B cell (primary cell): ENCODE measurements around the gene FAF1. TPM values are rescaled to one million over a fixed set of nuclear protein-coding genes. Genes with fewer than 3 reads are reported as not detected.

Source experiments
- ATAC-seq: fragments of 200-7000 bp; cut with Tn5 transposase; one replicate; pipeline ENCODE4 v1.10.0; 2021; ENCODE audit warnings: low read depth, mild to moderate bottlenecking, moderate number of reproducible peaks, moderate library complexity
- CTCF ChIA-PET: fragments of 350-600 bp; sonication (Branson Sonifier 250); formaldehyde crosslinking; loops from one replicate; lab custom pipeline; 2021; ENCODE audit warnings: antibody characterized with exemption, inconsistent platforms; lab: Charles Lee
- POLR2A ChIA-PET: fragments of 350-600 bp; sonication (Branson Sonifier 250); formaldehyde crosslinking; loops from one replicate; lab custom pipeline; 2021; ENCODE audit warnings: antibody characterized with exemption; lab: Charles Lee
- DNase-seq: peaks from one replicate; pipeline ENCODE4 v3.0.0; 2013
- H2AFZ ChIP-seq: 2 replicates; pipeline ENCODE4 v1.6.1; 2012; ENCODE audit warnings: mild to moderate bottlenecking, low read depth, low read length; ENCODE audit not compliant: insufficient read depth, poor library complexity, severe bottlenecking
- H3K27ac ChIP-seq, 2 donors: 1 replicate in 1 of 2; 2 replicates in 1 of 2; pipeline ENCODE4 v1.5.1; 2012 to 2013; ENCODE audit warnings: low read length in 2 of 2, mild to moderate bottlenecking in 2 of 2, moderate library complexity in 1 of 2
- H3K27me3 ChIP-seq, 4 experiments: fragments of 200-600 bp in 1 of 4; sonication (generic) in 1 of 4; replicated peaks in 1 of 4; 1 replicate in 2 of 4; 2 replicates in 2 of 4; pipeline versions ENCODE4 v1.6.1 to v1.7.0; 2013 to 2016; ENCODE audit warnings: low read length in 3 of 4, mild to moderate bottlenecking in 2 of 4, mixed read lengths in 1 of 4, moderate library complexity in 1 of 4; ENCODE audit not compliant: insufficient read depth in 4 of 4, control insufficient read depth in 3 of 4; ENCODE audit errors: control extremely low read depth in 1 of 4
- H3K36me3 ChIP-seq, 2 experiments: replicated peaks in 1 of 2; 1 replicate in 1 of 2; 2 replicates in 1 of 2; pipeline versions ENCODE4 v1.6.1 to v1.7.1; 2013; ENCODE audit warnings: low read length in 1 of 2; ENCODE audit not compliant: insufficient read depth in 2 of 2, control insufficient read depth in 1 of 2; ENCODE audit errors: control extremely low read depth in 1 of 2, extremely low read depth in 1 of 2
- H3K4me1 ChIP-seq, 2 donors: fragments of 200-600 bp in 1 of 2; sonication (generic) in 1 of 2; 1 replicate in 1 of 2; 2 replicates in 1 of 2; pipeline versions ENCODE4 v1.5.1 to v1.6.1; 2013 to 2017; ENCODE audit warnings: low read length in 2 of 2; ENCODE audit not compliant: control insufficient read depth in 2 of 2, insufficient read depth in 2 of 2
- H3K4me2 ChIP-seq: replicated peaks from 2 replicates; pipeline ENCODE3; 2012; ENCODE audit warnings: mild to moderate bottlenecking, low read depth, low read length; ENCODE audit not compliant: poor library complexity, severe bottlenecking
- H3K4me3 ChIP-seq, 5 experiments: fragments of 200-600 bp in 1 of 5; sonication (generic) in 1 of 5; 1 replicate in 3 of 5; 2 replicates in 2 of 5; pipeline versions ENCODE4 v1.5.1 to v1.7.0; 2011 to 2016; ENCODE audit warnings: low read length in 4 of 5, mild to moderate bottlenecking in 4 of 5, low read depth in 2 of 5, control low read depth in 1 of 5, moderate library complexity in 1 of 5; ENCODE audit not compliant: insufficient read depth in 1 of 5; ENCODE audit errors: control extremely low read depth in 1 of 5, extremely low read depth in 1 of 5
- H3K79me2 ChIP-seq: fragments of 200-600 bp; sonication (generic); one replicate; pipeline ENCODE4 v1.6.0; 2016; ENCODE audit warnings: low read length; ENCODE audit not compliant: control insufficient read depth, insufficient read depth
- H3K9ac ChIP-seq: fragments of 200-600 bp; sonication (generic); 2 replicates; pipeline ENCODE4 v1.6.1; 2017; ENCODE audit warnings: mild to moderate bottlenecking, low read length, moderate library complexity
- H3K9me3 ChIP-seq, 3 donors: one replicate each; pipeline versions ENCODE4 v1.6.1 to v1.7.1; 2013; ENCODE audit warnings: low read length in 2 of 3; ENCODE audit not compliant: control insufficient read depth in 2 of 3, insufficient read depth in 1 of 3; ENCODE audit errors: control extremely low read depth in 1 of 3
- H4K20me1 ChIP-seq: 2 replicates; pipeline ENCODE4 v1.6.0; 2012; ENCODE audit warnings: mild to moderate bottlenecking, low read length; ENCODE audit not compliant: insufficient read depth, control insufficient read depth, poor library complexity, severe bottlenecking
- H3K27ac Mint-ChIP-seq: one replicate; pipeline ENCODE4 v1.8.0; 2021; ENCODE audit warnings: mixed read lengths
- H3K27me3 Mint-ChIP-seq: one replicate; pipeline ENCODE4 v1.8.0; 2021; ENCODE audit warnings: mixed read lengths
- H3K4me1 Mint-ChIP-seq: one replicate; pipeline ENCODE4 v1.8.0; 2021; ENCODE audit warnings: mixed read lengths
- H3K4me3 Mint-ChIP-seq: one replicate; pipeline ENCODE4 v1.8.0; 2021; ENCODE audit warnings: mixed read lengths
- H3K9me3 Mint-ChIP-seq: one replicate; pipeline ENCODE4 v1.8.0; 2022; ENCODE audit warnings: mixed read lengths; ENCODE audit not compliant: insufficient read depth
- EZH2 ChIP-seq: IDR thresholded peaks from 2 replicates; pipeline ENCODE4 v1.6.1; 2012; ENCODE audit warnings: borderline replicate concordance, low read depth, mild to moderate bottlenecking, moderate library complexity, low read length; ENCODE audit not compliant: insufficient read depth, poor library complexity, severe bottlenecking
- WGBS: methylation state at CpG from one replicate; pipeline ENCODE4 v1.1.5; 2013; ENCODE audit warnings: missing lambda C conversion rate; ENCODE audit not compliant: insufficient coverage; 5-methylcytosine and 5-hydroxymethylcytosine counted together
- intact Hi-C: fragments of 100-400 bp; cut with micrococcal nuclease; formaldehyde crosslinking; loops from one replicate; pipeline ENCODE4 v1.10.0; 2022
- polyA plus RNA-seq: library from polyadenylated mRNA; depleted of rRNA; stranded (reverse); fragments of >200 nt; gene quantifications from 2 replicates; pipeline ENCODE4 v1.2.3, GENCODE V29; 2012
- total RNA-seq, 2 donors: library from RNA; stranded (reverse); fragments of 120-200 nt in 1 of 2; gene quantifications; 1 replicate in 1 of 2; 2 replicates in 1 of 2; pipeline versions ENCODE4 v1.2.3 to v1.2.4, GENCODE V29; 2013 to 2022
- TF ChIP-seq, protein P1 (sequence below): fragments of 200-600 bp; IDR thresholded peaks from one replicate; pipeline ENCODE4 v1.8.0; 2022; ENCODE audit warnings: antibody characterized with exemption, mild to moderate bottlenecking

FAF1 gene
- total and polyA plus RNA-seq, 2 donors (not counting 1 experiment from before 2014, with no cell fraction given), result 10.1 to 58.4 TPM

DNA sequence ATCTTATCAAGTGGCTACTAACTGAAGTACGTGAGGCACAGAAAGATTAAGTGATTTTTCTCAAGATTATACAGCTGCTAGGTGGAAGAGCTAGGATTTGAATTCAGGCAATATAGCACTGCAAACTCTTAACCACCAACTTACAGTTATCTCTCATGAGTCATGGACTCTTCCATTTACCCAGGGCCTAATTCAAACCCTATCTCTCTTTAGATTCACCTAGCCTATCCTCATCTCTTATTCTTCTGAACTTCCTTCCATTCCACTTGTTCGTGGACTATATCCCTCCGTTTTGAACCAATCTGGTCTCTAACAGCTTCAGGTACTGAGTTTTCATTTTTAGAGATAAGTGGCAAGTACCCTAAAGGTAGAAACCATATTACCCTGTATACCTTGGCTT lies 444.0 kb downstream of the FAF1 start:
- no peak overlapping the region for H3K4me3 ChIP-seq
- peaks cover 0 to 8% of the 10 kb centered on the region in 2 experiments for H3K36me3 ChIP-seq
- H3K9me3 ChIP-seq, result peaks cover 0 to 3% (median 0%) of the 10 kb centered on the region in 3 donors
- H3K79me2 ChIP-seq, result no peaks in the 10 kb centered on the region
- no peak overlapping the region for H3K27ac ChIP-seq
- no peak overlapping the region for H3K4me2 ChIP-seq
- no peak for ATAC-seq
- TF ChIP-seq EZH2, result no peak
- TF ChIP-seq, protein P1, sequence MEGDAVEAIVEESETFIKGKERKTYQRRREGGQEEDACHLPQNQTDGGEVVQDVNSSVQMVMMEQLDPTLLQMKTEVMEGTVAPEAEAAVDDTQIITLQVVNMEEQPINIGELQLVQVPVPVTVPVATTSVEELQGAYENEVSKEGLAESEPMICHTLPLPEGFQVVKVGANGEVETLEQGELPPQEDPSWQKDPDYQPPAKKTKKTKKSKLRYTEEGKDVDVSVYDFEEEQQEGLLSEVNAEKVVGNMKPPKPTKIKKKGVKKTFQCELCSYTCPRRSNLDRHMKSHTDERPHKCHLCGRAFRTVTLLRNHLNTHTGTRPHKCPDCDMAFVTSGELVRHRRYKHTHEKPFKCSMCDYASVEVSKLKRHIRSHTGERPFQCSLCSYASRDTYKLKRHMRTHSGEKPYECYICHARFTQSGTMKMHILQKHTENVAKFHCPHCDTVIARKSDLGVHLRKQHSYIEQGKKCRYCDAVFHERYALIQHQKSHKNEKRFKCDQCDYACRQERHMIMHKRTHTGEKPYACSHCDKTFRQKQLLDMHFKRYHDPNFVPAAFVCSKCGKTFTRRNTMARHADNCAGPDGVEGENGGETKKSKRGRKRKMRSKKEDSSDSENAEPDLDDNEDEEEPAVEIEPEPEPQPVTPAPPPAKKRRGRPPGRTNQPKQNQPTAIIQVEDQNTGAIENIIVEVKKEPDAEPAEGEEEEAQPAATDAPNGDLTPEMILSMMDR, result no peak
- H3K27me3 ChIP-seq, result no peaks in the 10 kb centered on the region
- H2AFZ ChIP-seq, result no peak overlapping the region
- POLR2A ChIA-PET, result no interaction called here
- WGBS, result no CpG with 5 or more reads among the region's 3 CpGs
- DNase-seq, result no peak
- H3K9ac ChIP-seq, result no peak overlapping the region
- Mint-ChIP-seq H3K4me3 (no peak overlapping the region), H3K4me1 (no peaks in the 10 kb centered on the region), H3K9me3 (no peaks in the 10 kb centered on the region), H3K27ac (no peak overlapping the region), H3K27me3 (no peaks in the 10 kb centered on the region)
- no peaks in the 10 kb centered on the region for H4K20me1 ChIP-seq
- H3K4me1 ChIP-seq, result no peaks in the 10 kb centered on the region
- CTCF ChIA-PET, result no interaction called here
- intact Hi-C loops, result no loop called here

GRCh38 chr1:50508040-50508586 lies 452.0 kb downstream of the FAF1 start:
- Histone ChIP-seq H3K4me3 (no peak overlapping the region), H3K4me2 (no peak overlapping the region), H3K9me3 (peaks cover 0 to 3% (median 0%) of the 10 kb centered on the region in 3 donors), H3K36me3 (peaks cover 2 to 9% of the 10 kb centered on the region in 2 experiments), H3K27ac (no peak overlapping the region), H3K4me1 (no peaks in the 10 kb centered on the region), H4K20me1 (no peaks in the 10 kb centered on the region), H2AFZ (no peak overlapping the region), H3K9ac (no peak overlapping the region), H3K27me3 (no peaks in the 10 kb centered on the region), H3K79me2 (no peaks in the 10 kb centered on the region)
- intact Hi-C loops, result no loop called here
- H3K27me3 Mint-ChIP-seq, result no peaks in the 10 kb centered on the region
- POLR2A ChIA-PET, result no interaction called here
- no peak overlapping the region for H3K4me3 Mint-ChIP-seq
- TF ChIP-seq, protein P1, result no peak
- no peak for TF ChIP-seq EZH2
- no peak overlapping the region for H3K27ac Mint-ChIP-seq
- no peaks in the 10 kb centered on the region for H3K4me1 Mint-ChIP-seq
- DNase-seq, result no peak
- CTCF ChIA-PET, result no interaction called here
- no peak for ATAC-seq
- peaks cover 7% of the 10 kb centered on the region for H3K9me3 Mint-ChIP-seq
